Heart left ventricle (tissue), 13 donors: ENCODE measurements around the gene ZC3H13.

Source experiments
- POLR2A ChIP-seq, 2 donors: fragments of 450-650 bp; IDR thresholded peaks; one replicate each; pipeline ENCODE4 v1.6.1; 2017; ENCODE audit warnings: antibody characterized with exemption in 2 of 2, mild to moderate bottlenecking in 2 of 2, moderate library complexity in 2 of 2
- TF ChIP-seq, protein P1 (sequence below), 12 donors: fragments of 200-600 bp; sonication (generic) in 4 of 12; IDR thresholded peaks; one replicate each; pipeline versions ENCODE4 v1.5.0 to v1.8.0; 2018 to 2022; ENCODE audit warnings: antibody characterized with exemption in 12 of 12, mild to moderate bottlenecking in 5 of 12
- donor health status: ischemic (EF 13 %, LVEDD 7.1; RV severe dilation, severe dysfunction).
- donor health status: DM: no; HTN: yes; CAD: no.
- donor health status: DM: no; HTN: no; CAD: no.
- donor health status: ischemic (EF 25% LVEDD 6.9; RV normal size, moderate dysfunction).
- donor health status: ischemic (EF 25% LVEDD 5.7; RV mildly dilated, moderate dysfunction).
- donor health status: ischemic (EF 35%, LVEDD 5.7; RV mildly dilated, moderate dysfunction).
- donor health status: nonischemic (EF 11% LVEDD 7.7; RV severe dilation, severe dysfunction).
- donor health status: DM: yes; HTN: yes; CAD: no.
- donor health status: PGD.
- donor health status: ischemic (EF 29% LVEDD 5.4; RV normal size, mild dysfunction).
- donor health status: nonischemic (EF 23%, LVEDD 6.1; RV moderate dilation, normal function).

DNA sequence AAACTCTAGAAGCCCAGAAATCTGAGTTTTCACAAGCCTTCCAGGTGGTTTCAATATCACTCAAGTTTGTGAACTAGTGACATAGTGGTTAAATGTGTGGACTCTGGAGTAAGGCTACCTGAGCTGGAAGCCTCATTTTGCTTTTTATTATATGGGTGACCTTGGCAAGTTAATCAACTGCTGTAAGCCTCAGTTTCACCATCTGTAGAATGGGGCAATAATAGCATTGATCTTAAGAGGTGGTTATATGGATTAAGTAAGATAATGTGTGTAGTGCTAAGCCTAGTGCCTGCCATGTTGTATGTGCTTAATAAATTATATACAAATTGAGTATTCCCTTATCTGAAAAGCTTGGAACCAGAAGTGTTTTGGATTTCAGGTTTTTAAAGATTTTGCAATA lies 135.5 kb downstream of the ZC3H13 start:
- TF ChIP-seq, protein P1, sequence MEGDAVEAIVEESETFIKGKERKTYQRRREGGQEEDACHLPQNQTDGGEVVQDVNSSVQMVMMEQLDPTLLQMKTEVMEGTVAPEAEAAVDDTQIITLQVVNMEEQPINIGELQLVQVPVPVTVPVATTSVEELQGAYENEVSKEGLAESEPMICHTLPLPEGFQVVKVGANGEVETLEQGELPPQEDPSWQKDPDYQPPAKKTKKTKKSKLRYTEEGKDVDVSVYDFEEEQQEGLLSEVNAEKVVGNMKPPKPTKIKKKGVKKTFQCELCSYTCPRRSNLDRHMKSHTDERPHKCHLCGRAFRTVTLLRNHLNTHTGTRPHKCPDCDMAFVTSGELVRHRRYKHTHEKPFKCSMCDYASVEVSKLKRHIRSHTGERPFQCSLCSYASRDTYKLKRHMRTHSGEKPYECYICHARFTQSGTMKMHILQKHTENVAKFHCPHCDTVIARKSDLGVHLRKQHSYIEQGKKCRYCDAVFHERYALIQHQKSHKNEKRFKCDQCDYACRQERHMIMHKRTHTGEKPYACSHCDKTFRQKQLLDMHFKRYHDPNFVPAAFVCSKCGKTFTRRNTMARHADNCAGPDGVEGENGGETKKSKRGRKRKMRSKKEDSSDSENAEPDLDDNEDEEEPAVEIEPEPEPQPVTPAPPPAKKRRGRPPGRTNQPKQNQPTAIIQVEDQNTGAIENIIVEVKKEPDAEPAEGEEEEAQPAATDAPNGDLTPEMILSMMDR (IDR thresholded peaks at IDR 0.05), result no peak
- TF ChIP-seq POLR2A (IDR thresholded peaks at IDR 0.05), result no peak
